ENCODE measurements around the gene MRPL21.

DNA sequence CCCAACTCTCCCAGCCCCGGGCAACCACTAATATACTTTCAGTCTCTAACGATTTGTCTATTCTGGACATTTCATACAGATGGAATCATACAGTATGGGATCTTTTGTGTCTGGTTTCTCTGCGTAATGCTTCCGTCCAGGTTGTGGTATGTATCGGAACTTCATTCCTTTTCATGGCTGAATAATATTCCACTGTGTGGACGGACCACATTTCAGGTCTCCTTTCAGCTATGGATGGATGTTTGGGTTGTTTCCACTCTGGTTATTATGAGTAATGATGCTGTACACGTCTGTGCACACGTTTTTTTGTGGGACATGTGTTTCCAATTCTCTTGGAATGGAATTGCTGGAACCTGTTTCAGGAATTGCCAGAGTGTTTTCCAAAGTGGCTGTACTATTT, 44.5 kb downstream of the MRPL21 start:
- TF ChIP-seq, protein P1, sequence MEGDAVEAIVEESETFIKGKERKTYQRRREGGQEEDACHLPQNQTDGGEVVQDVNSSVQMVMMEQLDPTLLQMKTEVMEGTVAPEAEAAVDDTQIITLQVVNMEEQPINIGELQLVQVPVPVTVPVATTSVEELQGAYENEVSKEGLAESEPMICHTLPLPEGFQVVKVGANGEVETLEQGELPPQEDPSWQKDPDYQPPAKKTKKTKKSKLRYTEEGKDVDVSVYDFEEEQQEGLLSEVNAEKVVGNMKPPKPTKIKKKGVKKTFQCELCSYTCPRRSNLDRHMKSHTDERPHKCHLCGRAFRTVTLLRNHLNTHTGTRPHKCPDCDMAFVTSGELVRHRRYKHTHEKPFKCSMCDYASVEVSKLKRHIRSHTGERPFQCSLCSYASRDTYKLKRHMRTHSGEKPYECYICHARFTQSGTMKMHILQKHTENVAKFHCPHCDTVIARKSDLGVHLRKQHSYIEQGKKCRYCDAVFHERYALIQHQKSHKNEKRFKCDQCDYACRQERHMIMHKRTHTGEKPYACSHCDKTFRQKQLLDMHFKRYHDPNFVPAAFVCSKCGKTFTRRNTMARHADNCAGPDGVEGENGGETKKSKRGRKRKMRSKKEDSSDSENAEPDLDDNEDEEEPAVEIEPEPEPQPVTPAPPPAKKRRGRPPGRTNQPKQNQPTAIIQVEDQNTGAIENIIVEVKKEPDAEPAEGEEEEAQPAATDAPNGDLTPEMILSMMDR (conservative IDR thresholded peaks at IDR 0.05; ENCODE audit: low read depth, low read length) = no peak
- no peak for TF ChIP-seq EZH2 (IDR thresholded peaks at IDR 0.05; ENCODE audit: borderline replicate concordance, low read depth, low read length, poor library complexity, severe bottlenecking)

Data from A673 (cell line).